Mammary epithelial cell (primary cell): ENCODE results near the gene KCNJ18.
"Not testable (repeated sequence)": the region's sequence is repeated elsewhere in the genome, so short reads cannot be mapped to it uniquely, and the experiment has no call there.

ENCODE experiments used
- EZH2 ChIP-seq: IDR thresholded peaks from 2 replicates; pipeline ENCODE4 v1.6.1; 2012; ENCODE audit warnings: low read length, inconsistent platforms, borderline replicate concordance
- TF ChIP-seq, protein P1 (sequence below), 2 donors: IDR thresholded peaks in 1 of 2; conservative IDR thresholded peaks in 1 of 2; 2 replicates each; pipeline ENCODE4 v1.5.1; 2011 to 2012; ENCODE audit warnings: inconsistent platforms in 2 of 2, low read length in 2 of 2, mild to moderate bottlenecking in 2 of 2, control low read depth in 1 of 2, low read depth in 1 of 2; ENCODE audit not compliant: insufficient read depth in 1 of 2; ENCODE audit errors: extremely low read depth in 1 of 2

DNA sequence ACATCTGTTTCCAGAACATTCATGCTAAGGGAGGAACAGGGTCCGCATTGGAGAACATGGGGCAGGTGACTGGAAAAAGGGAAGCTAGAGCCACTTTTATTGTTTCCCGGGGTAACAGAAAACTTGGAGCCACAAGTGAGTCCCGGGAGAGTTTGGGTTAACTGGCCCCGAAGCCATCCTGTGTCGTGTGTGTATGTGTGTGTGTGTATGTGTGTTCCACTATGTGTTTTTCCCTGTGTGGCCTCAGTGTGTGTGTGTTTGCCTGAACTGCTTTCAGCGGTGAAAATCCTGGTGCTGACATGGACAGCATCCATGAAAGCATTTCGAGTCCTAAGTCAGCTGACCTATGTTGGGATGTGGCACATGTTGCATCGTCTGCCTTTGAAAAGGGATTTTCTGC, 20.7 kb downstream of the KCNJ18 start:
- TF ChIP-seq, protein P1, sequence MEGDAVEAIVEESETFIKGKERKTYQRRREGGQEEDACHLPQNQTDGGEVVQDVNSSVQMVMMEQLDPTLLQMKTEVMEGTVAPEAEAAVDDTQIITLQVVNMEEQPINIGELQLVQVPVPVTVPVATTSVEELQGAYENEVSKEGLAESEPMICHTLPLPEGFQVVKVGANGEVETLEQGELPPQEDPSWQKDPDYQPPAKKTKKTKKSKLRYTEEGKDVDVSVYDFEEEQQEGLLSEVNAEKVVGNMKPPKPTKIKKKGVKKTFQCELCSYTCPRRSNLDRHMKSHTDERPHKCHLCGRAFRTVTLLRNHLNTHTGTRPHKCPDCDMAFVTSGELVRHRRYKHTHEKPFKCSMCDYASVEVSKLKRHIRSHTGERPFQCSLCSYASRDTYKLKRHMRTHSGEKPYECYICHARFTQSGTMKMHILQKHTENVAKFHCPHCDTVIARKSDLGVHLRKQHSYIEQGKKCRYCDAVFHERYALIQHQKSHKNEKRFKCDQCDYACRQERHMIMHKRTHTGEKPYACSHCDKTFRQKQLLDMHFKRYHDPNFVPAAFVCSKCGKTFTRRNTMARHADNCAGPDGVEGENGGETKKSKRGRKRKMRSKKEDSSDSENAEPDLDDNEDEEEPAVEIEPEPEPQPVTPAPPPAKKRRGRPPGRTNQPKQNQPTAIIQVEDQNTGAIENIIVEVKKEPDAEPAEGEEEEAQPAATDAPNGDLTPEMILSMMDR (conservative IDR thresholded peaks at IDR 0.05 in 1 of 2, IDR thresholded peaks at IDR 0.05 in 1 of 2; ENCODE audit: extremely low read depth in 1 of 2, insufficient read depth in 1 of 2, low read depth in 1 of 2, low read length in 2 of 2): not testable (repeated sequence)
- TF ChIP-seq EZH2: not testable (repeated sequence)
